NB4 (cell line): ENCODE measurements around the gene CTSE.

Source experiments
- DNase-seq: peaks from one replicate; pipeline ENCODE4 v3.0.0; 2010; ENCODE audit warnings: low read depth
- H3K4me3 ChIP-seq: one replicate; pipeline ENCODE4 v1.5.1; 2011; ENCODE audit warnings: mild to moderate bottlenecking, low read depth, low read length, moderate library complexity
- CTCF ChIP-seq: IDR thresholded peaks from one replicate; pipeline ENCODE4 v1.5.1; 2012; ENCODE audit warnings: low read depth, low read length
- MYC ChIP-seq: IDR thresholded peaks from 2 replicates; pipeline ENCODE4 v1.6.1; 2011; ENCODE audit warnings: low read depth, low read length
- POLR2A ChIP-seq: IDR thresholded peaks from 2 replicates; pipeline ENCODE4 v1.6.1; 2011; ENCODE audit warnings: mild to moderate bottlenecking; ENCODE audit not compliant: insufficient read length; ENCODE audit errors: extremely low read depth
- TF ChIP-seq, protein P1 (sequence below): IDR thresholded peaks from 2 replicates; pipeline ENCODE4 v1.6.1; 2011; ENCODE audit warnings: low read depth, low read length

The CTSE gene

GRCh38 chr1:205961405-205961804 lies 62.3 kb downstream of the CTSE start:
- no peak for DNase-seq
- no peak overlapping the region for H3K4me3 ChIP-seq
- TF ChIP-seq MYC (no peak), POLR2A (no peak), CTCF (no peak)
- TF ChIP-seq, protein P1, sequence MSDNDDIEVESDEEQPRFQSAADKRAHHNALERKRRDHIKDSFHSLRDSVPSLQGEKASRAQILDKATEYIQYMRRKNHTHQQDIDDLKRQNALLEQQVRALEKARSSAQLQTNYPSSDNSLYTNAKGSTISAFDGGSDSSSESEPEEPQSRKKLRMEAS: no peak

GRCh38 chr1:205959789-205960188 lies 63.9 kb downstream of the CTSE start:
- TF ChIP-seq, protein P1: no peak
- no peak for TF ChIP-seq MYC
- TF ChIP-seq POLR2A: no peak
- no peak for DNase-seq
- no peak overlapping the region for H3K4me3 ChIP-seq
